Measurements from ENCODE around the gene TP53I13.

Gene TP53I13

GRCh38 chr17:29567304-29567553 is 1.3 kb upstream of the TP53I13 start:
- TF ChIP-seq CTCF (conservative IDR thresholded peaks at IDR 0.05; ENCODE audit: control insufficient read depth, insufficient read depth, low read depth, low read length): no peak
- peak overlapping the region; percentile 68 for H3K4me3 ChIP-seq (ENCODE audit: control insufficient read depth, low read depth, low read length)
- DNase-seq (ENCODE audit: low read depth): no peak

- peak overlapping the region; percentile 68 for H3K4me3 ChIP-seq (ENCODE audit: control insufficient read depth, low read depth, low read length)
- TF ChIP-seq CTCF (conservative IDR thresholded peaks at IDR 0.05; ENCODE audit: control insufficient read depth, insufficient read depth, low read depth, low read length): peak; percentile 25
These were observed 759 bp upstream of the TP53I13 start for GRCh38 chr17:29567554-29568330.

DNA sequence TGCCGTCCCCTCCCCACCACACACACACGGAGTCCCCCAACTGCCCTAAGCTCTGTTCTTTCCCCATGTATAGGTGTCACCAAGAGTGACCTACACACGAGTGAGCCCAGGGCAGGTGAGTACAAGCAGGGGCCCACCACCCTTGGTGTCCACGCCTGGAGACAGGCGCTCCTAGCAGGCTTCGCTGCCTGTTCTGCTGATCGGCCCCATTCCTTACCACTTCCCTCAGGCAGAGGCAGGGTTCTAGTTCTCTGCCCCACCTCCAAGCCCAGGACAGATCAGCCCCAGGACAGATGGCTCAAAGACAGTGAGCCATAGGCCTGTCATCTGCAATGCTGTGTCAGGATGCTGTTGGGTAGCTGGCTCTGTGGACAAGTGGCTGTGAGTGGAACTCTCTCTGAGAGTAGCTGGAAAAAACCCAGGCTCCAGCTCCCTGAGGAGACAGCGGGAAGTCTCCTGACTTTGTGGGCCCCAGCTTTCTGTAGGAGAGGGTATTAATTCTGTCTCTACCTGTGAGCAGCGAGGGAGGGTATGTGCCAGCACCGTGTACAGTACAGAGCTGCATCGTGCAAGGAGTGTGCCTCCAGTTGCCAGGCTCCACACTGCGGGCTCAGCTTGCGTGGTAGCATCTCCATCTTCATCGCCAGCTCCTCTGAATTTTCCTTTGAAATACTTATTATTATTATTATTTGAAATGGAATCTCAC is 897 bp downstream of the TP53I13 start:
- no peak for TF ChIP-seq CTCF (conservative IDR thresholded peaks at IDR 0.05; ENCODE audit: control insufficient read depth, insufficient read depth, low read depth, low read length)
- peak overlapping the region; percentile 64 for H3K4me3 ChIP-seq (ENCODE audit: control insufficient read depth, low read depth, low read length)
- no peak for DNase-seq (ENCODE audit: low read depth)

More at GRCh38 chr17:29567554-29568330, 759 bp upstream of the TP53I13 start:
- DNase-seq (ENCODE audit: low read depth): no peak

DNA sequence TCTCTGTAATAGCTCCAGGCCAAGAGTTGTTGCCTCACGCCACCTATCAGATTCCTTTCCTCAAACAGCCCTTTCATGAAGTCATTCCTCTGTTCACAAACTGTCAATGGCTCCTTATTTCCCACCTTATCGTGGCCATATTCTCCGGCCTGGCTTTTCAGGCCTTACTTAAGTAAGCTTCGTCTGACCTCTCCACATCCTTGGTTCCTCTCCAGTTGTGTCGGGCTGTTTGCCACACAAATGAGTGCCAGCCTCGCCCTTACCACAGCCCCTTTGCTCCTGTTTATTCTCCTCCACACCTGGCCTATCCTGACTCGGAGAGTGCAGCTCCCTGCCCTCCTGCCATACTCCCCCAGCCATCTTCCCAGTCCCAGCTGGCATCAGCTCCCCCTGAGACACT is 2.0 kb downstream of the TP53I13 start:
- no peak for TF ChIP-seq CTCF (conservative IDR thresholded peaks at IDR 0.05; ENCODE audit: control insufficient read depth, insufficient read depth, low read depth, low read length)
- H3K4me3 ChIP-seq (ENCODE audit: control insufficient read depth, low read depth, low read length): no peak overlapping the region
- no peak for DNase-seq (ENCODE audit: low read depth)

DNA sequence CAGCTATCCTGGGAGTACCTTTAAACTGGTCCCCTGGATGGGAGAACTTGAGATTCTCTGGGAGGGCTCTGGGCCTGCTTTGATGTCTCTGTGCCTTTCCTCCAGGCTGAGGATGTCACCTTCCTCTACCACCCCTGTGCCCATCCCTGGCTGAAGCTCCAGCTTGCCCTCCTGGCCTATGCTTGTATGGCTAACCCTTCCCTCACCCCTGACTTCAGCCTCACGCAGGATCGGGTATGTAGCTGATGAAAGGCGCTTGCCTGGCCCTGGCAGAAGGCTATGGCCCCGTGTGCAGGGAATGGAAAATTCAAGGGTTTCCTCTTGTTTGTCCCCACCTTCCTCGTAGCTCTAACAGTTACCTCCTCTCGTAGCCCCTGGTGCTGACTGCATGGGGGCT is 3.0 kb downstream of the TP53I13 start:
- H3K4me3 ChIP-seq (ENCODE audit: control insufficient read depth, low read depth, low read length): no peak overlapping the region
- TF ChIP-seq CTCF (conservative IDR thresholded peaks at IDR 0.05; ENCODE audit: control insufficient read depth, insufficient read depth, low read depth, low read length): no peak
- DNase-seq (ENCODE audit: low read depth): no peak

DNA sequence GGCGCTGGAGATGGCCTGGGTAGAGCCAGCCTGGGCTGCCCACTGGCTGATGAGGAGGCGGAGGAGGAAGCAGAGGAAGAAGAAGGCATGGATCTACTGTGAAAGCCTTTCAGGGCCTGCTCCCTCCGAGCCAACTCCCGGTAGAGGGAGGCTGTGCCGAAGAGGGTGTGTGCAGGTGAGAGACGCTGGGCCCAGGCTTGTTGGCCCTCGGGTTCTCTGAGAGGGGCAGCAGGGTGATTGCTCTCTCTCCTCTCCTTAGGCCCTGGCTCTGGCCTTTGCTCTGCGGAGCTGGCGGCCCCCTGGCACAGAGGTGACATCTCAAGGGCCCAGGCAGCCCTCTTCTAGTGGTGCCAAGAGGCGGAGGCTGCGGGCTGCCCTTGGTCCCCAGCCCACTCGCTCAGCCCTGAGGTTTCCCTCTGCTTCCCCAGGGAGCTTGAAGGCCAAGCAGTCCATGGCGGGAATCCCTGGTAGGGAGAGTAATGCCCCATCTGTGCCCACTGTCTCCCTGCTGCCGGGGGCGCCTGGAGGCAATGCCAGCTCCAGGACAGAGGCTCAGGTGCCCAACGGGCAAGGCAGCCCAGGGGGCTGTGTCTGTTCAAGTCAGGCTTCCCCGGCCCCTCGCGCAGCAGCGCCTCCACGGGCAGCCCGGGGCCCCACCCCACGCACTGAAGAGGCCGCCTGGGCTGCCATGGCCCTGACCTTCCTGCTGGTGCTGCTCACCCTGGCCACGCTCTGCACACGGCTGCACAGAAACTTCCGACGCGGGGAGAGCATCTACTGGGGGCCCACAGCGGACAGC is 3.6 kb downstream of the TP53I13 start:
- H3K4me3 ChIP-seq (ENCODE audit: control insufficient read depth, low read depth, low read length): no peak overlapping the region
- DNase-seq (ENCODE audit: low read depth): no peak
- no peak for TF ChIP-seq CTCF (conservative IDR thresholded peaks at IDR 0.05; ENCODE audit: control insufficient read depth, insufficient read depth, low read depth, low read length)

Measured in fibroblast of mammary gland (primary cell).